SK-N-SH (cell line): ENCODE results near the gene GATA3. TPM values are rescaled to one million over a fixed set of nuclear protein-coding genes. Genes with fewer than 3 reads are reported as not detected.

Experiments used
- CTCF ChIA-PET: fragments of 300-600, 350-600 bp; formaldehyde crosslinking; extraction: SDS; loops from one replicate; lab custom pipeline; 2021; lab: Yijun Ruan, JAX
- POLR2A ChIA-PET: fragments of 350-600 bp; sonication (Branson Sonifier 250); formaldehyde crosslinking; extraction: SDS; loops from one replicate; lab custom pipeline; 2020; ENCODE audit warnings: antibody characterized with exemption, inconsistent platforms; lab: Yijun Ruan, JAX
- DNase-seq: peaks from one replicate; pipeline ENCODE4 v3.0.0; 2012
- H2AFZ ChIP-seq: fragments of 200-600 bp; sonication (generic); 2 replicates; pipeline ENCODE4 v1.8.1; 2016; ENCODE audit warnings: antibody characterized with exemption, mild to moderate bottlenecking, low read depth
- H3F3A ChIP-seq: fragments of 200-600 bp; sonication (generic); replicated peaks from 2 replicates; pipeline ENCODE3; 2016; ENCODE audit warnings: antibody characterized with exemption, mild to moderate bottlenecking; ENCODE audit not compliant: insufficient read depth
- H3K27ac ChIP-seq, 2 experiments: fragments of 200-500 bp in 1 of 2; fragments of 200-600 bp in 1 of 2; sonication (Bioruptor generic) in 1 of 2; sonication (generic), shearing (Covaris generic) in 1 of 2; 2 replicates each; pipeline versions ENCODE4 v1.5.1 to v1.6.1; 2014 to 2016; ENCODE audit warnings: low read depth in 2 of 2, inconsistent platforms in 1 of 2, low read length in 1 of 2, mild to moderate bottlenecking in 1 of 2, mixed read lengths in 1 of 2
- H3K27me3 ChIP-seq: fragments of 200-600 bp; sonication (generic), shearing (Covaris generic); 2 replicates; pipeline ENCODE4 v1.6.1; 2016; ENCODE audit warnings: mixed run types; ENCODE audit not compliant: insufficient read depth
- H3K36me3 ChIP-seq, 2 experiments: fragments of 200-500 bp in 1 of 2; fragments of 200-600 bp in 1 of 2; sonication (Bioruptor generic) in 1 of 2; sonication (generic) in 1 of 2; replicated peaks in 1 of 2; 2 replicates each; pipeline versions ENCODE3 to v1.5.1; 2014 to 2016; ENCODE audit warnings: low read length in 1 of 2, mild to moderate bottlenecking in 1 of 2; ENCODE audit not compliant: insufficient read depth in 2 of 2, control insufficient read depth in 1 of 2
- H3K4me1 ChIP-seq, 2 experiments: fragments of 200-500 bp in 1 of 2; fragments of 200-600 bp in 1 of 2; sonication (Bioruptor generic) in 1 of 2; sonication (generic), shearing (Covaris generic) in 1 of 2; 2 replicates each; pipeline versions ENCODE4 v1.5.1 to v1.6.1; 2014 to 2016; ENCODE audit warnings: low read depth in 1 of 2, low read length in 1 of 2, mixed run types in 1 of 2; ENCODE audit not compliant: insufficient read depth in 2 of 2, control insufficient read depth in 1 of 2
- H3K4me2 ChIP-seq: fragments of 200-600 bp; sonication (generic), shearing (Covaris generic); 2 replicates; pipeline ENCODE4 v1.6.1; 2017; ENCODE audit warnings: mixed run types
- H3K4me3 ChIP-seq, 2 experiments: fragments of 200-500 bp in 1 of 2; fragments of 200-600 bp in 1 of 2; sonication (Bioruptor generic) in 1 of 2; sonication (generic), shearing (Covaris generic) in 1 of 2; 2 replicates each; pipeline versions ENCODE4 v1.5.1 to v1.8.1; 2014 to 2016; ENCODE audit warnings: low read depth in 2 of 2, inconsistent platforms in 1 of 2, low read length in 1 of 2, mild to moderate bottlenecking in 1 of 2, mixed read lengths in 1 of 2, moderate library complexity in 1 of 2
- H3K79me2 ChIP-seq: fragments of 200-600 bp; sonication (generic); 2 replicates; pipeline ENCODE4 v1.8.1; 2017; ENCODE audit warnings: mild to moderate bottlenecking; ENCODE audit not compliant: insufficient read depth
- H3K9ac ChIP-seq: fragments of 200-600 bp; sonication (generic); 2 replicates; pipeline ENCODE4 v1.6.1; 2017; ENCODE audit warnings: mixed run types
- H3K9me2 ChIP-seq: fragments of 200-600 bp; sonication (generic); 2 replicates; pipeline ENCODE4 v1.6.1; 2017; ENCODE audit warnings: mixed run types
- H3K9me3 ChIP-seq: fragments of 200-600 bp; sonication (generic); 2 replicates; pipeline ENCODE4 v1.6.1; 2017; ENCODE audit warnings: mixed run types, mild to moderate bottlenecking, moderate library complexity
- H4K20me1 ChIP-seq: fragments of 200-600 bp; sonication (generic); 2 replicates; pipeline ENCODE4 v1.6.1; 2017; ENCODE audit warnings: mild to moderate bottlenecking, mixed run types; ENCODE audit not compliant: insufficient read depth
- EZH2phosphoT487 ChIP-seq: fragments of 200-600 bp; sonication (generic); IDR thresholded peaks from 2 replicates; pipeline ENCODE4 v1.6.1; 2017; ENCODE audit warnings: low read depth, mixed run types, mild to moderate bottlenecking, antibody characterized with exemption, moderate library complexity, borderline replicate concordance
- FOSL2 ChIP-seq: IDR thresholded peaks from 2 replicates; pipeline ENCODE4 v1.4.0; 2012; ENCODE audit warnings: low read depth, mild to moderate bottlenecking, moderate library complexity, borderline replicate concordance
- FOXJ3 ChIP-seq: sonication (generic); formaldehyde crosslinking; IDR thresholded peaks from 2 replicates; pipeline ENCODE4 v1.5.1; 2020; ENCODE audit warnings: mild to moderate bottlenecking, missing genetic modification reagents
- FOXM1 ChIP-seq: IDR thresholded peaks from 2 replicates; pipeline ENCODE4 v1.4.0; 2012; ENCODE audit warnings: low read depth, mild to moderate bottlenecking
- GABPA ChIP-seq: IDR thresholded peaks from 2 replicates; pipeline ENCODE4 v1.4.0; 2012; ENCODE audit warnings: low read depth, mild to moderate bottlenecking
- IRF3 ChIP-seq: fragments of 150-350 bp; IDR thresholded peaks from 2 replicates; pipeline ENCODE4 v1.6.1; 2016; ENCODE audit warnings: mild to moderate bottlenecking, low read depth, low read length
- MEF2A ChIP-seq: IDR thresholded peaks from 2 replicates; pipeline ENCODE4 v1.4.0; 2012; ENCODE audit warnings: low read depth, borderline replicate concordance
- MXI1 ChIP-seq: IDR thresholded peaks from 2 replicates; pipeline ENCODE4 v1.6.1; 2012; ENCODE audit warnings: mild to moderate bottlenecking, low read depth, low read length, improper control_type of control experiment
- NFIC ChIP-seq: IDR thresholded peaks from 2 replicates; pipeline ENCODE4 v1.4.0; 2012; ENCODE audit warnings: borderline replicate concordance
- NRF1 ChIP-seq: IDR thresholded peaks from 2 replicates; pipeline ENCODE4 v1.6.1; 2012; ENCODE audit warnings: low read depth, mild to moderate bottlenecking, low read length
- RAD21 ChIP-seq: IDR thresholded peaks from 2 replicates; pipeline ENCODE4 v1.6.1; 2012; ENCODE audit warnings: mild to moderate bottlenecking, low read length
- RCOR1 ChIP-seq: fragments of 150-350 bp; IDR thresholded peaks from 2 replicates; pipeline ENCODE4 v1.6.1; 2017; ENCODE audit warnings: antibody characterized with exemption, low read length
- RFX5 ChIP-seq: IDR thresholded peaks from 2 replicates; pipeline ENCODE4 v1.6.1; 2012; ENCODE audit warnings: mild to moderate bottlenecking, improper control_type of control experiment, low read length
- RXRA ChIP-seq: IDR thresholded peaks from 2 replicates; pipeline ENCODE4 v1.4.0; 2012; ENCODE audit warnings: low read depth, mild to moderate bottlenecking, borderline replicate concordance
- SMC3 ChIP-seq: IDR thresholded peaks from 2 replicates; pipeline ENCODE4 v1.6.1; 2012; ENCODE audit warnings: low read depth, low read length, improper control_type of control experiment
- TAF1 ChIP-seq: IDR thresholded peaks from 2 replicates; pipeline ENCODE4 v1.6.1; 2012; ENCODE audit warnings: low read depth, mild to moderate bottlenecking, low read length, moderate library complexity, borderline replicate concordance
- USF2 ChIP-seq: fragments of 150-350 bp; IDR thresholded peaks from 2 replicates; pipeline ENCODE4 v1.6.1; 2017; ENCODE audit warnings: antibody characterized with exemption, low read length, low read depth, borderline replicate concordance
- WGBS: methylation state at CpG from one replicate; pipeline ENCODE4 v1.1.6; 2017; ENCODE audit warnings: low lambda C conversion rate; 5-methylcytosine and 5-hydroxymethylcytosine counted together
- polyA plus RNA-seq, 3 experiments: library from polyadenylated mRNA; depleted of rRNA; stranded (reverse); fragments of >200 nt; gene quantifications; 2 replicates each; pipeline ENCODE4 v1.2.3, GENCODE V29; 2012

Gene GATA3
- polyA plus RNA-seq, 1 of the 3 experiments (the other 2 are of a cell fraction), result 14.3 TPM

GRCh38 chr10:8113616-8114015 is 59.1 kb downstream of the GATA3 start:
- WGBS, result 91% methylated on average over 5 of the region's 5 CpGs
- Histone ChIP-seq H3K4me3 (no peak overlapping the region), H3K27ac (no peak overlapping the region), H4K20me1 (no peaks in the 10 kb centered on the region), H3K27me3 (no peaks in the 10 kb centered on the region), H3F3A (no peaks in the 10 kb centered on the region), H3K9me3 (no peaks in the 10 kb centered on the region), H3K79me2 (no peaks in the 10 kb centered on the region), H3K9ac (no peak overlapping the region), H3K36me3 (no peaks in the 10 kb centered on the region), H3K4me2 (no peak overlapping the region), H3K4me1 (peaks cover 0 to 17% of the 10 kb centered on the region in 2 experiments; a peak in 1 of 4 replicates), H2AFZ (no peak overlapping the region), H3K9me2 (no peaks in the 10 kb centered on the region)
- ChIA-PET CTCF (no interaction called here), POLR2A (no interaction called here)
- TF ChIP-seq SMC3 (no peak), MXI1 (no peak), FOXM1 (no peak), RFX5 (no peak), IRF3 (no peak)
- no peak for DNase-seq

GRCh38 chr10:8114741-8115617 is 60.5 kb downstream of the GATA3 start:
- WGBS, result 89% methylated on average over 13 of the region's 13 CpGs

GRCh38 chr10:8115618-8115980 is 61.1 kb downstream of the GATA3 start:
- H3K36me3 ChIP-seq, result no peaks in the 10 kb centered on the region
- H3K4me3 ChIP-seq, result no peak overlapping the region
- DNase-seq, result no peak
- no peaks in the 10 kb centered on the region for H3K9me2 ChIP-seq
- H3K27ac ChIP-seq, result peak overlapping the region in 1 of 2 experiments; percentile 96; a peak in 2 of 4 replicates
- CTCF ChIA-PET, result interaction anchor here (0.9 kb wide), 1 partner anchor 1096 kb away, joined by 3 read pairs; no protein-coding TSS in a partner anchor
- H2AFZ ChIP-seq, result no peak overlapping the region
- TF ChIP-seq NFIC (no peak), RCOR1 (no peak), GABPA (no peak), TAF1 (no peak), EZH2phosphoT487 (no peak), RAD21 (no peak), MEF2A (no peak), USF2 (no peak)
- H4K20me1 ChIP-seq, result no peaks in the 10 kb centered on the region
- no peaks in the 10 kb centered on the region for H3F3A ChIP-seq
- POLR2A ChIA-PET, result no interaction called here
- H3K9me3 ChIP-seq, result no peaks in the 10 kb centered on the region
- WGBS, result 92% methylated on average over 3 of the region's 3 CpGs
- H3K79me2 ChIP-seq, result no peaks in the 10 kb centered on the region
- peaks cover 0 to 17% of the 10 kb centered on the region in 2 experiments; a peak in 1 of 4 replicates for H3K4me1 ChIP-seq
- H3K9ac ChIP-seq, result no peak overlapping the region
- no peak overlapping the region for H3K4me2 ChIP-seq
- H3K27me3 ChIP-seq, result no peaks in the 10 kb centered on the region

More at GRCh38 chr10:8114741-8115617, 60.5 kb downstream of the GATA3 start:
- Histone ChIP-seq H3K4me2 (no peak overlapping the region), H3K9me2 (no peaks in the 10 kb centered on the region), H2AFZ (no peak overlapping the region), H3K4me1 (peaks cover 0 to 17% of the 10 kb centered on the region in 2 experiments; a peak in 1 of 4 replicates), H3K79me2 (no peaks in the 10 kb centered on the region), H3K27ac (peak overlapping the region in 1 of 2 experiments; percentile 96; a peak in 2 of 4 replicates), H3F3A (no peaks in the 10 kb centered on the region), H3K27me3 (no peaks in the 10 kb centered on the region), H3K36me3 (no peaks in the 10 kb centered on the region), H3K9me3 (no peaks in the 10 kb centered on the region), H4K20me1 (no peaks in the 10 kb centered on the region), H3K9ac (no peak overlapping the region), H3K4me3 (no peak overlapping the region)
- no peak for DNase-seq
- ChIA-PET CTCF (interaction anchor here (0.6 kb wide), 1 partner anchor 45 kb away, joined by 3 read pairs; no protein-coding TSS in a partner anchor), POLR2A (no interaction called here)
- TF ChIP-seq GABPA, result no peak
- no peak for TF ChIP-seq RXRA
- no peak for TF ChIP-seq NRF1
- no peak for TF ChIP-seq FOXJ3
- TF ChIP-seq FOSL2, result no peak
